Kidney (tissue), 14 donors: ENCODE results near the gene LCMT1. TPM values are rescaled to one million over a fixed set of nuclear protein-coding genes. Genes with fewer than 3 reads are reported as not detected.

Source experiments
- DNase-seq, 5 donors: peaks; one replicate each; pipeline ENCODE4 v3.0.0-alpha.2; 2013 to 2020
- FAIRE-seq: peaks from 2 replicates; lab custom pipeline; 2012; peaks lifted over from hg19 to GRCh38; lab: Jason Lieb, UNC
- H3K27ac ChIP-seq, 2 donors: one replicate each; pipeline ENCODE4 v1.7.0; 2013; ENCODE audit warnings: low read depth in 2 of 2, low read length in 2 of 2, inconsistent platforms in 1 of 2
- H3K27me3 ChIP-seq: one replicate; pipeline ENCODE4 v1.7.1; 2013; ENCODE audit warnings: low read length, inconsistent platforms; ENCODE audit not compliant: control insufficient read depth, insufficient read depth
- H3K36me3 ChIP-seq, 3 donors: one replicate each; pipeline versions ENCODE4 v1.7.0 to v1.7.1; 2013; ENCODE audit warnings: low read length in 3 of 3, control low read depth in 1 of 3, inconsistent platforms in 1 of 3; ENCODE audit not compliant: insufficient read depth in 3 of 3, control insufficient read depth in 2 of 3
- H3K4me1 ChIP-seq, 3 donors: one replicate each; pipeline versions ENCODE4 v1.7.0 to v1.7.1; 2013; ENCODE audit warnings: low read length in 3 of 3, inconsistent platforms in 1 of 3, low read depth in 1 of 3; ENCODE audit not compliant: control insufficient read depth in 2 of 3, insufficient read depth in 2 of 3
- H3K4me3 ChIP-seq, 3 donors: one replicate each; pipeline versions ENCODE4 v1.7.0 to v1.8.1; 2013; ENCODE audit warnings: low read length in 3 of 3, control low read depth in 1 of 3, inconsistent platforms in 1 of 3
- H3K9ac ChIP-seq, 3 donors: one replicate each; pipeline versions ENCODE4 v1.7.0 to v1.7.1; 2013; ENCODE audit warnings: low read length in 3 of 3, control low read depth in 1 of 3, inconsistent platforms in 1 of 3
- H3K9me3 ChIP-seq, 3 donors: one replicate each; pipeline versions ENCODE4 v1.7.0 to v1.7.1; 2013; ENCODE audit warnings: low read length in 3 of 3, control low read depth in 1 of 3, inconsistent platforms in 1 of 3; ENCODE audit not compliant: control insufficient read depth in 2 of 3, insufficient read depth in 1 of 3
- CTCF ChIP-seq: IDR thresholded peaks from 3 replicates; pipeline ENCODE4 v1.5.1; 2012; ENCODE audit warnings: mild to moderate bottlenecking, moderate library complexity, borderline replicate concordance; ENCODE audit not compliant: insufficient read depth; ENCODE audit errors: extremely low read depth
- intact Hi-C: fragments of 100-400 bp; cut with DNase I; formaldehyde crosslinking; loops from one replicate; pipeline ENCODE4 v1.11.1; 2022
- polyA plus RNA-seq: library from polyadenylated mRNA; stranded (reverse); fragments of 350-450 nt; fragmentation: Illumina TruSeq; extraction: RNeasy Lipid Tissue Mini Kit (QIAGEN cat#74804); gene quantifications from one replicate; pipeline ENCODE4 v1.2.3, GENCODE V29; 2014; ENCODE audit warnings: low read depth, low replicate concordance; ENCODE audit not compliant: insufficient read depth
- total RNA-seq: library from RNA; stranded (reverse); fragmentation: NEBNext Ultra II Directional; extraction: Animal tissue kit (Norgen Biotek cat#: 25700); gene quantifications from one replicate; pipeline ENCODE4 v1.2.1, GENCODE V29; 2021
- donor health status: control.
- donor health status: control.
- donor health status: control.
- donor health status: control.
- donor health status: control.
- donor health status: DM: yes; HTN: yes; CAD: no.
- donor health status: Normal renal cell carcinoma (clear cell type).

The LCMT1 gene
- total and polyA plus RNA-seq, 2 donors from 2014 or later, result 44.8 to 52.9 TPM

GRCh38 chr16:25148568-25149215 lies 37.1 kb downstream of the LCMT1 start:
- FAIRE-seq (no peak), DNase-seq (peak in 1 of 5 donors; percentile 25)
- Histone ChIP-seq H3K9ac (no peak overlapping the region), H3K36me3 (peaks cover 0 to 9% (median 5%) of the 10 kb centered on the region in 3 donors), H3K9me3 (no peaks in the 10 kb centered on the region), H3K27ac (no peak overlapping the region), H3K4me3 (no peak overlapping the region), H3K27me3 (no peaks in the 10 kb centered on the region), H3K4me1 (no peaks in the 10 kb centered on the region)
- intact Hi-C loops, result no loop called here
- no peak for TF ChIP-seq CTCF

- FAIRE-seq, result no peak
- H3K27ac ChIP-seq, result no peak overlapping the region
- H3K9me3 ChIP-seq, result no peaks in the 10 kb centered on the region
- H3K4me3 ChIP-seq, result no peak overlapping the region
- intact Hi-C loops, result no loop called here
- H3K27me3 ChIP-seq, result no peaks in the 10 kb centered on the region
- no peak for TF ChIP-seq CTCF
- peaks cover 2 to 13% (median 4%) of the 10 kb centered on the region in 3 donors for H3K36me3 ChIP-seq
- DNase-seq, result no peak
- no peak overlapping the region for H3K9ac ChIP-seq
- no peaks in the 10 kb centered on the region for H3K4me1 ChIP-seq
Observed at GRCh38 chr16:25151996-25152395, 40.5 kb downstream of the LCMT1 start.

- FAIRE-seq, result no peak
- no peak overlapping the region for H3K4me3 ChIP-seq
- no peak for TF ChIP-seq CTCF
Observed at GRCh38 chr16:25155553-25156460, 44.3 kb downstream of the LCMT1 start.

More at GRCh38 chr16:25155553-25156460, 44.3 kb downstream of the LCMT1 start:
- H3K9ac ChIP-seq, result no peak overlapping the region
- no peak overlapping the region for H3K27ac ChIP-seq
- H3K4me1 ChIP-seq, result no peaks in the 10 kb centered on the region
- no peaks in the 10 kb centered on the region for H3K27me3 ChIP-seq
- H3K9me3 ChIP-seq, result no peaks in the 10 kb centered on the region
- peaks cover 4 to 19% (median 10%) of the 10 kb centered on the region in 3 donors for H3K36me3 ChIP-seq
- no peak for DNase-seq
- intact Hi-C loops, result no loop called here
